HG03103 (cell line): ENCODE data around the gene INPP4A.

Experiments
- ATAC-seq: cut with Tn5 transposase; IDR thresholded peaks from one replicate; pipeline ENCODE4 v1.9.1; 2021; ENCODE audit warnings: low read depth; ENCODE audit not compliant: unreplicated experiment

Gene INPP4A

GRCh38 chr2:98487806-98488189 is 43.1 kb downstream of the INPP4A start:
- peak; percentile 46 for ATAC-seq

- no peak for ATAC-seq
Measured at GRCh38 chr2:98488252-98488651, 43.6 kb downstream of the INPP4A start.

GRCh38 chr2:98489486-98489885 is 44.8 kb downstream of the INPP4A start:
- no peak for ATAC-seq

GRCh38 chr2:98489971-98490962 is 45.6 kb downstream of the INPP4A start:
- no peak for ATAC-seq

DNA sequence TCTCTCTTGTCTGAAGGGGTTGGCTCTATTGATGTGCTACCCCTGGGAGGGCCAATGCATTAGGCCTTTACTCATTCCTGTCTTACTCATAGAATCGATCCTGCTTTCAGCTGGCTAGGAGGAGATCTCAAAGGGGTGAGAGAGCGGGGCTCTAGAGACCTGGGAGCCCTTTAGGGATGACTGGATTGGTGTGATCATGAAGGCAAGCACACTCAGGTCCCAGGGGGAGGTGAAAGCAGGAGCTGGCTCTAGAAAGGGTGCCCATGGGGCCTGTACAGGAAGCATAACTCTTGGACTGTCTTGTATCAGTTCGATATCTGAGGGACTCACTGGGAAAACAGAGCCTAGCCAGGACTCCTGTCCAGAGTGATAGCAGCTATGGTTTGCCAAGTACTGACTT is 47.8 kb downstream of the INPP4A start:
- ATAC-seq: no peak

DNA sequence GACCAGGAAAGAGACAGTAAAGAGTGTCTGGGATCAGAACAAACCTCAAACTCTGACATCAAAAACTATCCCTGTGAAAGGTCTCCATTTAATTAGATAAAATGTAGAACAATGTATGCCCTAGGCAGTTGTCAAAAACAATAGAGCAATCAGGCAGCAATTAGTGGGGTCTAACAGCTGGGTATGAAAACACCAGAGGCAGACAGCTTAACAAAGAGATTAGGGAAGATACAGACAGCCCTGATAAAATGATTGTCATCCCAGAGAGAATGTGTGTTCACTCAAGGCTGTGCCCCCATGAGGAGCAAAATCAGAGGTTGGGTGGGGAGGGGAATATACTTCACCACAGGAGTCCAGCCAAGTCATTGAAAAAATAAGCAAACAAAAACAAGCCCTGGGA is 50.0 kb downstream of the INPP4A start:
- ATAC-seq: no peak

DNA sequence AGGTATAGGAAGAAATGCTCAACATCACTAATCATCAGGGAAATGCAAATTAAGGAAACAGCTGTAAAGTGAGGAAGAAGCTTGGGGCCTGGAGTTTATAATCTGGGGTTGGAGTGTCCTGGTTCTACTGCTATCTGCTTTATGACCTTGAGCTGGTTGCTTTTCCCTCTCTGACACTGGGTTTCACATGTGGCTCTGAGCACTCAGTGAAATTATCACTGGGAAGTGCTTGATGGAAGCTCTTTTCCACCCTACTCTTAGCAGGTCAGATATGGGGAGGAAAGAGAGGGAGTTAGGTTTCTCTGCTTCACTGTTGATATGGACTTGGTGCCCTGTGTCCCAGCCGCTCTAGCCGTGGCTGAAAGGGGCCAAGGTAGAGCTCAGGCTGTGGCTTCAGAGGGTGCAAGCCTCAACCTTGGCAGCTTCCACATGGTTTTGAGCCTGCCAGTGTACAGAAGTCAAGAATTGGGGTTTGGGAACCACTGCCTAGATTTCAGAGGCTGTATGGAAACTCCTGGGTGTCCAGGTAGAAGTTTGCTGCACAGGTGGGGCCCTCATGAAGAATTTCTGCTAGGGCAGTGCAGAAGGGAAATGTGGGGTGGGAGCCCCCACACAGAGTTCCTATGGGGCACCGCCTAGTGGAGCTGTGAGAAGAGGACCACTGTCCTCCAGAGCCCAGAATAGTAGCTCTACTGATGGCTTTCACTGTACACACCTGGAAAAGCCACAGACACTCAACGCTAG is 52.3 kb downstream of the INPP4A start:
- ATAC-seq: no peak

DNA sequence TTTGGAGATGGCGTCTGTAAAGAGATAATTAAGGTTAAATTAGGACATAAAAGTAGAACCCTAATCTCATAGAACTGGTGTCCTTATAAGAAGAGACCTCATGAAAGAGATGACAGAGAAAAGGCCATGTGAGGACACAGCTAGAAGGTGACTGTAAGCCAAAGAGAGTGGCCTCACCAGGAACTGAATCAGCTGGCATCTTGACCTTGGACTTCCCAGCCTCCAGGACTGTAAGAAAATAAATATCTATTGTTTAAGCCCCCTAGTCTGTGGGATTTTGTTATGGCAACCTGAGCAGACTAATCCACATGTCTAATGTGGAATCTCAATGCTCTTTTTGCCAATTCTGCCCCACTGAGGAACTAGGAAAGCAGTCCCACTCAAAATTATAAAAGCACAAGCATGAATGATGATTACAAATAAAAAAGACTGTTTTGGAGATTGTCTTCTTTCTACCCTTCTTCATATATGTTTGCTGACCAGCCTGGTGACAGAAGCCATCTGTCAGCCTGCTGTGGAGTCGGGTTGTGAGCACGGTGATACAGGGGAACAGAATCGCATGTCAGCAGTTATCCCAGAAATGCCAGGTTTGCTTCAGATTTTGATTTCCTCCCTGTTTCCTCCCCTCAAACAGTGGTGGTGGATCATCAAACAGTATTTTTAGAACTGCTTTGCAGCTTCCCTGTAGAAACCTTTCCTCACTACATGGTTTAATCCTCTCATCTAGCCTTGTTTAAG is 54.2 kb downstream of the INPP4A start:
- no peak for ATAC-seq

- no peak for ATAC-seq
Measured at GRCh38 chr2:98500561-98500960, 55.9 kb downstream of the INPP4A start.

- ATAC-seq: no peak
Measured at GRCh38 chr2:98501223-98501622, 56.6 kb downstream of the INPP4A start.

GRCh38 chr2:98501876-98502275 is 57.2 kb downstream of the INPP4A start:
- ATAC-seq: no peak

- no peak for ATAC-seq
Measured at GRCh38 chr2:98502556-98503335, 58.1 kb downstream of the INPP4A start.

DNA sequence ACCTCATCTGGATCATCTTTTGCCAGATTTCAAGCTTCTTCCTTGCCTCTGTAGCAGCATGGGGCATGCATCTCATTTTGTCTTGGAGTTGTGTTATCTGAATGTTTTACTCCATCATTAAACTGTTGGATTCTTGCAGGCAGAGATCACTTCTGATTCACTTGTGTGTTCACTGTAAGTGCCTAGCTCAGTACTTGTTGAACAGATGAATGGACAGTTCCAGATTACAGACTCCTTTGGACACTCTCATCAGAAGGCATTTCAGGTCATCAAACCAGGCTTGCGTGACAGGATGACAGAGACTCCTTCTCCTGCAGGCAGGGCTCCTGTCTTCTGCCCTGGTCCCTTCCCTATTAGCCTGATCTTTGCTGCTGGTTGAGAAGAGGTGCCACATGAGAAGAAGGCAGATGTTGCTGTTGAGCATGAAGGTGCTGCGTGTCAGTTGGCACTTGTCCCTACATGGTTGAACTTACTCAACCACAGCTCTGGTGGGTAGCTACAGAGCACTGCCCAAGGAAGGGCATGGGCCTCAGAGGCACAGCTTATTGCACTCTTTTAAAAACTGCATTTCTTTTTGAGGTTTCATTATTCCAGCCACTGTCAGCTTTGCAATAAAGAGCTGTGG is 58.9 kb downstream of the INPP4A start:
- no peak for ATAC-seq

DNA sequence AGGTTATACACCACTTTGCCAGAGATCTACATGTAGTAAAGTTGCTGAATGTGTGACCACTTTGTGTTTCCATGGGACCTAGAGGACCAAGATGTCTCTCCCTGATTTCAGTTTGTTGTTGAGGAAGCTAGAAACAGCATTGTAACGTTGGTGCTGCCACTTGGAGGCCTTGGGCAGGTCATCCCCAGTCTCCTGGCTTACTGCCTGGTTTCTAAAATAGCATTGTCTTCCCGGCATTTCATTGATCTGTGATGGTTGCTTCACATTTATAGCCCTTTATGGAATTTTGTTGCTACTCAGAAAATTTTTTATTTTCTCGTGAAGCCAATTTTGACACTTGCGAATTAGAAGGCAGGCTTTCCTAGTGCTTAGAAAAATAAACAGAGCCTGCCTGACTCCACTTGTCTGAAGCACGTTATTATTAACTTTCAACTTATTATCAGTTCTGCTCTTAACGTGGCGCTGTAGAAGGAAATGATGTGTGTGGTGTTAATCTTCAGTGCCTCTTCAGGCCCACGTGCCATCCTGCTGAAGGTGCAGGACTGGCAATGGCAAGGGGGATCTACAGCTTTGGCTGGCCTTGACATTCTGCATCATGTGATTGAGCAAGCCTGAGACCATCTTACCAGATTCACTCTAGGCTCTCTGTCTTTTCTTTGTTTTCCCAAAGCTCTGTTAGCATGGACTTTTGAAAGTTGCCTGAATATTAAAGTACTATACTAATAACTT is 59.9 kb downstream of the INPP4A start:
- ATAC-seq: no peak

GRCh38 chr2:98505311-98505808 is 60.7 kb downstream of the INPP4A start:
- no peak for ATAC-seq

DNA sequence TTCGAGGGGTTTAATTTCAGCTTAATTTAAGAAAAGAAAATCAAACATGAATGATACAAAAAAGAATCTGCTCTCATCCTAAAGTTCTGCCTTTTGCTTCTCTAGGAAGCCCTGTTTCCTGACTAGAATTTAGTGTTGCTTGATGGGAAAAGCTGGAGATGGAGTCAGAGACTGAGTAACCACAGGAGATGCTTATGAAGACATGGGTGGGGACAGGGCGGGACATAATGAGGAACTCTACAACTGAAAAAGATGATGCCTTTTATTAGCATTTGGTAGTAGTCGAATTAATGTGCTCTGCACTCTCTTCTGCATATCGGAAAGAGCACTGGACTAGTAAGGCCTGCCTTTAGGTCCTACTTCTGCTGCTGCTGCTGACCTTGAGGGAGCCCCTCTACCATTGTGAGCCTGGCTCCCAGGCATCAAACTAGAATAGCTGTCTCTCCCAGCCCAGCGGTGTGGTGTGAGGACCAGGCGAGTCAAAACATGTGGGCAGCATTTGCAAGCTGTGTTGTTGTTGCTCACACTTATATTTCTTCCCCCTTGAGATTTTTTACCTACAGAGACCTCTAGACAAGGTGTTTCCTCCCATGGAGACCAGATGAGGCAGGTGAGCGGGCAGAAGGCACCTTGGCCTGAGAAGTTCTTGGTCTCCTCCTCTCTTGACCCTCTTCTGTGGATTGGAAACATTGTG is 61.5 kb downstream of the INPP4A start:
- no peak for ATAC-seq

- no peak for ATAC-seq
Measured at GRCh38 chr2:98506881-98507280, 62.2 kb downstream of the INPP4A start.

DNA sequence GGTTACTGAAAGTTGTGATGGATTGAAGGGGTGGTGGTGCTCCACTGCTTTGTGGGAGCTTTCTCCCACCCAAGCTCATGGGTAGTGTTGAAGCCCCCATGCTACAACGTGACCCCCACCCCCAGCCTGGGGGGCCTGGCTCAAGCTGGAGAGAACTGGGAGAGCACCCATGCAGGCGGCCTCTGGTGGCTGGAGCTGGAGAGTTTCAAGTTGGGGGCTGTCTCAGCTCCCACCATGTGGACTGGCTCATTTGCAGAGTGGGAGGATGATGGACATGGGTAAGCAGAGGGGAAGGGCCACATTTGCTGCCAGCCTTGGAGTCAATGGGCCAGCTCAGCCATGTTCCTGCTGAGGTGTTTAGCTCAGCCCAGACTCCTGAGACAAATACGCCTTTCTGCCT is 62.8 kb downstream of the INPP4A start:
- ATAC-seq: no peak
